ENCODE measurements around the gene HOXA6. TPM values are rescaled to one million over a fixed set of nuclear protein-coding genes. Genes with fewer than 3 reads are reported as not detected.

HOXA6 gene
- polyA plus RNA-seq, 12 donors: 4.1 to 14.4 (median 6.8) TPM; not detected in 1

DNA sequence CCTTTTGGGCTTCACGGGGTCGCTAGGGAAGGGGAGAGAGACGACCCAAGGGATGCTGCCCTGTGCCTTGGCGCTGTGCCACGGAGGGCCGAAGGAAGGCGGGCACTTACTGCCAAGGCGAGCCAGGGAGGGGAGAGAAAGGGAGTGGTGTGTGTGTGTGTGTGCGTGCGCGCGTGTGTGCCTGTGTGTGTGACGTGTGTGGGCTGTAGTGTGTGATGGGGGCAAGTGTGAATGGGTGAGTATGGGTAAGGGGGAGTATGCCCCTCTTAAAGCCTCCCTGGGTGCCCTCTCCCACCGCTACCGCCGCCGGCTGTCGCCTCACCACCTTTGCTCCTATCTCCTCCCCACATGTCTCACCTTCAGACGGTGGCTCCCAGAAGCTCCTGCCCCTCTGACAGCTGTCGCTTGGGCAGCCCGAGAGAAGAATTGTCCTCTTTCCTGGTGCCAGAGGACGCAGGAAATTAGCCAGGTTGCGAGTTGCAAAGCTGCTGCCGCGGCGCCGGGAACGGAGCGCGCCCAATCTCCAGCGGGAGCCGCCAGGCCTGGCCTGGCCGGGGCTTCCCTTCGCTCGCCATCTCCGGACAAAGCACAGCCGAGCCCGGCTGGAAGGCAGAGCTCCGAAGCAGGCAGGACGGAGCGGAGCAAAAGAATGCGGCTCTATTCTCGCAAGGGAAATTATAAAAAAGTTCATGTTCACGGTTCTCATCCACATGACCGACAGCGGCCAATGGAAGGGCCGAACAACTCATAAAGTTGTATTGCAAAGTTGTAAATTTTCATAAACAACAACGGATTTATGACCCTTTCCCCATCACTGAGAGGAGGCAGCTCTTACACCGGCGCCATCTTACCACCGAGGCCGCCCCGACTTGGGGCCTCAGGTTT lies 4.6 kb upstream of the HOXA6 start, which contains the start of gene HOXA3:
Gene HOXA3 (minus strand): TSS at position 653 of the 885 bp plus-strand sequence. CDS start 41,943 bp downstream, outside the sequence.
- DNase-seq: peak; percentile 44

DNA sequence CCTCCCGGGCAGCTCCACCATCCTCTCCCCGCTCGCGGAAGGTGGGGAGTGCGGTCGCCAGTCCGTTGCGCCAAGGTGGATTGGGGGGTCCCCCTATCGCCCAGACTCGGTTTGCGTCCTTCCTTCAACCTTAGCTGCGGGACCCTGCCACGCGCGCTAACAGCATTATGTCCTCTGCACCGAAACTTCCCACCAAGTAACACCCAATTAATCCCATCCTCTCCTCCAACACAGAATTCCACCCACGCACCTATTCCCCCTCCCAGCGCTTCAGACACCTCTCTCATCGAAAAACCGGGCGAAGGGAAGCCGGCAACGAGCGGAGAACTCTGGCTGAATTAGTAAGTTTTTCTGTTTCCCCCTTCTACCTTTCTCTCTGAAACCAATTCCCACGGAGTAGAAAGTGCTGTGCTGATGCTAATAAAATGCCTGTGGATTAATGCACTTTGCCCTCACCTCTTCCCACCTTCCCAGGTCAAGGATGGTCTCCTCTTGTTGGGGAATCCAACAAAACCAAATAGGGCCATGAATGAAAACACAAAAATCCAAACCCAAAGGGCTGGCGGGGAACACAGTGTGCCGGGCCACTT lies 3.9 kb upstream of the HOXA6 start:
- DNase-seq: no peak

DNA sequence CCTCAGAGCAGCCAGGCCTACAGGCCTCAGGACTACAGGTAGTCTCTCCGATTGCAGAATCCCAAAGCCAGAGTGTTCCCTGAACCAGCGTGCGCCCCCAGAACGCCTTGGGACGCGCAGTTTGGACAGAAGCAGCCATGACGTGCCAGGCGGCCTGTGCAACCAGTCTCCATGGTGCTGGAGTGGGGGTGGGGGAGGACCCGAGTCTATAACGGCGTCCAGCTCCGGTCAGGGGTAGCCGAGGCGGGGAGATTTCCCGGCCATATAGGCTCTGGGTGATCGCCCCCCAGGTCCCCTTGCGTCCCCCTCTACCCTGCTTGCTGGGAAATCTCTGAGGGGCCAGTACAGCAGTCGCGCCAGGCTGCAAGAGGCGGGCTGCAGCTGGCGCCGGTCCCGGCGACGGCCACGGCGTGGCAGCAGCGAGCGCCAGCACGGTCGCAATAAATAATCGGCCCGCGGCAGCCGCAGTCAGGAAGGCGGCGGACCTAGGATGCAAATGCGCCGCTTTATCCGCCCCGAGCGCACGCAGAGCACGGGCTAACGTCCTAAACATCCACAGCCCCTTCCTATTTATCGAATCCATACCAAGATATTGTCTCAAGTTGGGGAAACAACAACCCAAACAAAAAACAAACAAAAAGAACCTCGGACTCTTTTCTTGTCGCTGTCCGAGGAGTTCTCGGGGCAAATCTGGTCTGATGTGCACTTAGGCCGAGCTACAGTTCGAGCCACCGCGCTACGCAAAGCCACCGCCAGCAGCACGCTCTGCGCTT lies 3.2 kb upstream of the HOXA6 start:
- DNase-seq: peak; percentile 86

DNA sequence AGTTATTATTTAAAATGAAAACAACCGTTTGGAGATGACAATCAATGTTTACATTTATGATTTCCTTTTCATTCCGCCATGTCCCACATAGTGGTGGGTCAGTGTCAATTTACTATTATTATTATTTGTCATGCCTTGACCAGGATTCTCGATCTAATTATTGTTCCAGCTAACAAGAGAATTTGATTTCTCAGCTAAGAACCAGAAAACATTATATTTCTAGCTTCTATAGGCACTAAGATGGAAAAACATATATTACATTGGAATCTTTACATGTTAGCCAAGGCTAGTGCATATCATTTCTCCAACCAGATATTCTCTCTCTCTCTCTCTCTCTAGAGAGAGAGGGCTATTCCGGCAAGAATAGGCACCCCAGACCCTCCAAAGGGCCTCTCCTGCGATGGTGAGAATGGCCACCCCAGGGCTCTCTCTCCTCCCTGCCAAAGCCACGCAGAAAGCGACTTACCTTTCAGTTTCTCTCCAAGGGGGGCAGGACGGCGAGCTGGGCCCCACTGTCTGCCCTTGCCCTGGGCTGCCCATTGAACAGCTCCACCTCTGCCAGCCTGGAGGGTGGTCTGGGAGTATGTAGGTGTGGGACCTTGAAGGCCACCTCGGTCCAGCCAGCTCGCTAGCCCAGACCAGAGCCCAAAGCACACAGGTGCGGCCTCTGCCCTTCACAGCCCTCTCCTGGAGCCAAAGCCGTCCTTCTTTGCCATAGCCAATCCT lies 2.4 kb upstream of the HOXA6 start:
- no peak for DNase-seq

DNA sequence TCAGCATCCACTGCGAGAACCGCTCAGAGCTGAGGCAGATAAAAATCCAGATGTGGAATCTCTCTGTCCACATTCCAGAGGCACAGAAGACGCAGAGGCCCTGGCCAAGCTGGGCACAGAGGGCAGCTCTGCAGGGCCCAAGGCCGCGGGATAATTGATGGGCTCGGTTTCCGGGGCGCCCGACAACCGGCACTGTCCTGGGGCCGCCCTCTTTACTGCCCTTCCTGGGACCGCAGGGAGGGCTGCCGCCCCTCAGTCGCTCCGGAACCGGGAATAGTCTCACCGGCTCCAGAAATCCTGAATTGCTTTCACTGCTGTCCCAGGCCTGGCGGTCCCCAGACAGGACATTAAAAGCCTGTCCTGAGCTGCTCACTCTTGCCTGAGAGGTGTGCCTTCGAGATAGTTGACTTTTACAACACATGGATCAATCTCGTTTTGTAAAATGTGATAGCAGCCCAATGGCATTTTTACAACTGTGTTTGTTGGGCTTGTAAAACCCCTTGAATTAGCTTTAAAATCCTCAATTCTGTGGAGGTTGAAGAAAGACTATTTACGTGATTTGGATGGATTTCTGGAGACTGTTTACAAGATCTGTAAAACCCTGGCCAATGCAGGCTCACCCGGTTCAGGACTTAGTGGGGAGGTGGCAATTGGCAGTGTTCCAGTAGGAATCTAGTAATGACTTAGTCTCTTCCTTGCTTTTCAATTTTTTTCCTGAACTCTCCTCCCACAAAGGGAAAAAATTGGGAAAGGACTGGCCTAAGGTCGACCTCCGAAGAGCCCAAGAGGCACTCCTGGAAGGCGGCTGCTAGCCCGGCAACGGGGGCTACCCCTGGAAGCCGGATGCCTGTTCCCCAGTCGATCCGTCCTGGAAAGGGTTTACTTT lies 1.4 kb upstream of the HOXA6 start:
- peak; percentile 41 for DNase-seq

DNA sequence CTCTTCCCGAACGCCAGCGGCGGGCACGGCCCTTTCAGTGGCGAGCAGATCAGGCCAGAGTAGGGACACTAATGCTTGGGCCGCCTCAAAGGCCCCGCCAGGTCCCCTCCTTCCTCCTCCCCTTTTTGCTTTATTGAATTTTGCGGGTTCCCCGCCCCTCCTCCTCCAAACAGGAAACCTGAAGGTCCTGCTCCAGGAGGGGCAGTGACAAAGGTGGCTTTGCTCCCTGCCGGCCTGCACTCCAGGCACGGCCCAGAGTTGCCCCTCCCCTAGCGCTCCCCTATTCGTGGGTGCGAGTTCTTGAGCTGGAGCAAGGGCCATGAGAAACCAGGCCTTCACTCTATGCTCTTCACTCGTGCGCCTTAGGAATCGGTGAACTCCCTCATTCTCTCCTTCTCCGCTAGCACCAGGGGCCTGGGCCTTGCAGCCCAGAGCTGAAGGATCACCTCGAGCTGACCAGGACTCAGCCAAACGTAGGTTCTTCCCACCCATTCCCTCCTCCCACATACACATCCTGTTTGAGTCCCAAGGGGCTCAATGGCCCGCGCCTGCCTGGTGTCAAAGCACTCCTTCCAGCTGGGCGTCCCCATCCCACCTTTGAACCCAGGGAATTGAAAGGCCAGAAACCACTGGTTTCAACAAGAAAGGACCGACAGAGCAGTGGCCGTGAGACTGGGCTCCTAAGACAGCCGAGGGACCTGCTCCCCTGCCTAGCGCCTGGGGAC lies 619 bp upstream of the HOXA6 start:
- peak; percentile 53 for DNase-seq

DNA sequence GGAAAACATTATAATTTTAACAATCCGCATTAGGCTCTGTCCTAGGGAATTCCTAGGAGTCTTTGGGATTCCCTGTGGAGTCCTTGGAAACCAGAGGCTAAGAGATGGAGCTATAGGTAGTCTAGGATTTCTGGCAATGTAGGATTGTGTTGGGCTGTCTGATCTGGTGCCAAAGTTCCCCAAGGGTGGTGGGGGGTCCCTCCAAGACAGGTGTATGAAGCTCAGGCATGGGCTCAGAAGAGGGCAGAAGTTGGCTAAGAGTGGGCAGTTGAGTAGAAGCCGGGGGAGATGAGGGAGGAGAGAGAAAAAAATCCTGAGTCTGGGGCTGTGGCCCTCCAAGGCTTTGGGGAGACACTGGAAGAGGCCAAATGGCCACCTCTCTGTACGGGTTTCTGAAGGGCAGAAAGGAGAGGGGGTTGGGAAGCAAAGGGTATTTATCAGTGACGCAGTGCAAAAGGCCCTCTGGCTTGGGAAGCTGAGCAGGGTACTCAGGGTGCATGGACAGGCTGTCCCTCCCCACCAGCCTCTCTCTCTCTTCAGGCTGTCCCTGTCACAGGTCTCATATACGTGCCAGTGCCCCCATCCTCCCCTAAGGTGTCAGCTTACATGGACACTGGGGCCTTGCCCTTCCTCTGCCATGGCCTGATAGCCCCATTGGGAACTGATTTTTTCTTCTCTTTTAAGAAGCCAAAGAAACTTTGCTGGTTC lies 929 bp downstream of the HOXA6 start:
- no peak for DNase-seq

DNA sequence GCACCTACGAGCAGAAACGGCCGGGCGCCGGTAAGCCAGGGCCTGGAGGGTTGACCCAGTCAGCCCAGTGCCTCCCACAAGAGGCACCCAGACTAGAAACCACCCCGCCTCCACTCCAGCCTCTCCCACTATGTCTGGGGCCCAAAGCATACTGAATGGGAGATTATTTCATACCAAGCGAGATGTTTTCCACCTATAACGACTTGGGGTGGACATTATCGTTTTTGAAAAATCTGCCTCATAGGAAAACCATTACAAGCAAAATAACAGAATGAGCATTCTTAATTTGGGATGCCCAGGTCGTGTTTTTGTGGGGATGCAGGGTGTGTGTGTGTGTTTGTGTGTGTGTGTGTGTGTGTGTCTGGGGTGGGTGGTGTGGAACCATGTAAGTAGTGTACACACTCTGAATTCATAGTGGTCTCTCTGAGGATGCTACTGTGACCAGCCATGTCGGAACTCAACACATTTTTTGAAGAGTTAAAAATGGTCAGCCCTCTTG lies 1.6 kb downstream of the HOXA6 start:
- DNase-seq: no peak

DNA sequence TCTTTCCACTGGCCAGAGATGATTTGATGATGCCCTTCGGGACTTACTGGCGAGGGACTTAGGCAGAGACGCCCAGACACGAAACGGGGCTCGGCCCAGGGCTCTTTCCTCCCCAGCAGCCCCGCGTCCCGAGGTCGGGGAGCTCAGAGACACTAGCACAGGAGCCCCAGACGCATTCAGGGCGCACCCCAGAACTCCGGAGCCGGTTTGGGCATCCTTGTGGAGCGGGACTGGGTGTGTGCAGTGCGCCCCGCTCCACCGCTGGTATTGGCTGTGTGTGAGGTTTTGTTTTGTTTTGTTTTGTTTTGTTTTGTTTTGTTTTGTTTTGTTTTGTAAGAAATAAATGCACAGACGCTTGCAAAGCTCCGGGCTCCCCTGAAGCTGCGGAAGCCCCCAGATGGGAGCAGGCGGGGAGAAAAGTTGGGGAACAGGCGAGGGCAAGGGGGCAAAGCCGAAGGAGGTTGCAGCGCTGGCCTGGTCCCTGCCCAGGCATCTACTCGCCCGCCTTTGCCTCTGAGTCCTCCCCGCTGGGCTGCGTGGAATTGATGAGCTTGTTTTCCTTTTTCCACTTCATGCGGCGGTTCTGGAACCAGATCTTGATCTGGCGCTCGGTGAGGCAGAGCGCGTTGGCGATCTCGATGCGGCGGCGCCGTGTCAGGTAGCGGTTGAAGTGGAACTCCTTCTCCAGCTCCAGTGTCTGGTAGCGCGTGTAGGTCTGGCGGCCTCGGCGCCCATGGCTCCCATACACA lies 2.2 kb downstream of the HOXA6 start:
- DNase-seq: peak; percentile 35

DNA sequence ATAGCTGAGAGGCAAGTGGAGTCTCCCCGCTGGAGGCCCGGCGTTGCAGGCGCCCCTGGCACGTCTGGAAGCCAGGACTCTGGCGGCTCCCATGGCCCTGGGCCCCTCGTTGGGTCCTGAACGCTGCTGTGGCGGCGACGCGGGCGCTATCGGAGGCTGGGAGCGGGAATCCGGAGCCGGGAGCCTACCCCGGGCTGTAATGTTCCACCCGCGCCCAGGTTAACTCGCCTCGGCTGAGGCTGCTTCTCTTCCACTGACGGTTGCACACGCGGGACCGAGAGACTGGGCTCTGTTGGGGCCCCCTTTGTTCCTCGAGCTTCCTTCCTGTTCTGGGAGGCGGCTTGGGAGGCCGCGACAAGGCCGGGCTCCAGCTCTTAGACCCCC lies 2.8 kb downstream of the HOXA6 start:
- DNase-seq: no peak

DNA sequence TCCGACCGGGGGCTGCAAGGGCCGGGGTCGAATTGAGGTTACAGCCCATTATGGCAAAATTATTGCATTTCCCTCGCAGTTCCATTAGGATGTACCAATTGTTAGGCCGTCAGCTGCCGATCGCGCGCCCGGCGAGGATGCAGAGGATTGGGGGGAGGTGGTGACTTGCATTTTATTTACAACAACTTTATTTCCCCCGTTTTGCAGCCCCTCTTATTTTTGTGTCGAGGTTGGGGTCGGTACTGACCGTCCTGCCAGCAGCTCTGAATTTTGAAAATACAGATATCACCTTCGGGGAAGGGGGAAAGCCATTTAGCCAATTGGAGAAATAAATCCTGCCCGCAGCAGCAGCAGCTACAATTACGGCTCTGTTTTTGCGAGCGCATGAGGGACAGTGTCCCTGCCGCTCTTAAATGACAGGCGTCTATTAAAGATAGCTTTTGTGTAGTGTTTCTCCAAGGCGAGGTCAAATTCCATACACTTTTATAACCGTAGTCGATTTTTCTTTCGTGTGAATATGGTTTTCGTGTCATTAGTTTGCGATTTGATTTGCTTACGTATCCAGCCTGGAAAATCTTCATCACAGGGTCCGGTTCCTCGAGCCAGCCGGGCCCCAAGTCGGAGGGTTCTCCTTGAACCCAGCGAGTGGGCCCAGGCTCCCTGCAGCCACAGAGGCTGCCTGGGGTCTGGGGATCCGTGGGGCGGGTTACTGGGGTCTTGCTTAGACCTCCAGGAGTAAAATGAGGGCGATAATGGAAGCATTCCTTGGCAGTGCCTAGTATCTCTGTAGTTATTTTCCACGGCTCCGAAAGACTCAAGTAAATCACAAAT lies 3.4 kb downstream of the HOXA6 start:
- peak; percentile 45 for DNase-seq

DNA sequence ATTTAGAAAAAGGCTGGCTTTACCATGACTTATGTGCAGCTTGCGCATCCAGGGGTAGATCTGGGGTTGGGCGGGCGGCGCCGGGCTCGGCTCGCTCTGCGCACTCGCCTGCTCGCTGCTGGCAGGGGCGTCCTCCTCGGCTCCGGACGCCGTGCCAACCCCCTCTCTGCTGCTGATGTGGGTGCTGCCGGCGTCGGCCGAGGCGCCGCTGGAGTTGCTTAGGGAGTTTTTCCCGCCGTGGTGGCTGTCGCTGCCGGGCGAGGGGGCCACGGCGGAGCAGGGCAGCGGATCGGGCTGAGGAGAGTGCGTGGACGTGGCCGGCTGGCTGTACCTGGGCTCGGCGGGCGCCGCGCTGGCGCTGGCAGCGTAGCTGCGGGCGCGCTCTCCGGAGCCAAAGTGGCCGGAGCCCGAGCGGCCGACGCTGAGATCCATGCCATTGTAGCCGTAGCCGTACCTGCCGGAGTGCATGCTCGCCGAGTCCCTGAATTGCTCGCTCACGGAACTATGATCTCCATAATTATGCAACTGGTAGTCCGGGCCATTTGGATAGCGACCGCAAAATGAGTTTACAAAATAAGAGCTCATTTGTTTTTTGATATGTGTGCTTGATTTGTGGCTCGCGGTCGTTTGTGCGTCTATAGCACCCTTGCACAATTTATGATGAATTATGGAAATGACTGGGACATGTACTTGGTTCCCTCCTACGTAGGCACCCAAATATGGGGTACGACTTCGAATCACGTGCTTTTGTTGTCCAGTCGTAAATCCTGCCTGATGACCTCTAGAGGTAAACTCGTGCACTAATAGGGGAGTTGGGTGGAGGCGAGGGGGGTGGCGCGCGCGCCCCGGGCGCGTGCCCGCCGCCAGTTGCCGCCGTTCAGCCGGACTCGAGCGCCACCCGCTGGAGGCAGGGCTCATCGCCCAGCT lies 4.3 kb downstream of the HOXA6 start, which contains the start of gene HOXA5:
Gene HOXA5 (minus strand): TSS at position 659 of the 927 bp plus-strand sequence. CDS start 74 bp downstream, at position 585.
- DNase-seq: peak; percentile 80

DNA sequence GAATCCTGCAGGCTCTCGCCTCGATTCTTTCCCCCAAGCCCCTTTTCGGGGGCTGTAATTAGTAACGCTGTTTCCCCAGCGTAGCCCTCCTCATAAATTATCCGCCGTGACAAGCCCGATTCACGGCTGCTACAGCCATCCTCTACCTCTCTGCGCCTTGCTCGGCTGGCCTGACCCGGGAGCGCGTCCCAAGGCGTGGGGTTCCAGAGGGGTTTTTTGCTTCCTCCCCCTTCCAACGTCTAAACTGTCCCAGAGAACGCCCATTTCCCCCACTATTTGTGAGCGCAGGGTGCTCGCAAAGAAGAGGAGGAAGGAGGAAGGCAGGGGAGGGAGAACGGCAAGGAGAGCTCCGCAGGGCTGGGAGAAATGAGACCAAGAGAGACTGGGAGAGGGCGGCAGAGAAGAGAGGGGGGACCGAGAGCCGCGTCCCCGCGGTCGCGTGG lies 5.0 kb downstream of the HOXA6 start:
- peak; percentile 41 for DNase-seq

DNA sequence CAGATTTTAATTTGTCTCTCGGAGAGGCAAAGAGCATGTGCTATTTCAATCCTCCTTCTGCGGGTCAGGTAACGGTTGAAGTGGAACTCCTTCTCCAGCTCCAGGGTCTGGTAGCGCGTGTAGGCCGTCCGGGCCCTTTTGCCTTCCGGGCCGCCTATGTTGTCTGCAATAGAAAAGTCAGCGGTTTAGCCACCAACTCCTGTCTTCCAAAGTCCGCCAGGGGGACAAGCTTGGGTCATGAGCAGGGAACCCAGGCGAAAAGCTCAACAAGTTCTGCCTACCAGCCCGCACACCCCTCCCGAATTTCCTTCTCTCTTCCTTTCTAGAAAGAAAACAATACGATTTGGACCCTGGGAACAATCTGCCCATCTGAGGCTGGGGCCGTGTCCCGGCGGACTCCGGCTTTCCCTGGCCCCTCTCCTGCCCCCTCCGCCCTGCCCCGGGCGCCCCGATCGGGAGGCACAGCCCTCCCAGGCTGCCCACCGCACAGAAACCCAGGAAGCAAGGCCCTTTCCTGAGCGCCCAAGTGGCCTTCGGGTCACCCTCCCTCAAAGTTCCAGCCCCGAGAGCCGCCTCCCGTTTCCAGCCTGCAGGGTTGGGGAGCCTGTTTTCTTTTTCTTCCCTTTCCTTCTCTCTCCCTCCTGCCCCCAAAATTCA lies 5.5 kb downstream of the HOXA6 start:
- DNase-seq: no peak

DNA sequence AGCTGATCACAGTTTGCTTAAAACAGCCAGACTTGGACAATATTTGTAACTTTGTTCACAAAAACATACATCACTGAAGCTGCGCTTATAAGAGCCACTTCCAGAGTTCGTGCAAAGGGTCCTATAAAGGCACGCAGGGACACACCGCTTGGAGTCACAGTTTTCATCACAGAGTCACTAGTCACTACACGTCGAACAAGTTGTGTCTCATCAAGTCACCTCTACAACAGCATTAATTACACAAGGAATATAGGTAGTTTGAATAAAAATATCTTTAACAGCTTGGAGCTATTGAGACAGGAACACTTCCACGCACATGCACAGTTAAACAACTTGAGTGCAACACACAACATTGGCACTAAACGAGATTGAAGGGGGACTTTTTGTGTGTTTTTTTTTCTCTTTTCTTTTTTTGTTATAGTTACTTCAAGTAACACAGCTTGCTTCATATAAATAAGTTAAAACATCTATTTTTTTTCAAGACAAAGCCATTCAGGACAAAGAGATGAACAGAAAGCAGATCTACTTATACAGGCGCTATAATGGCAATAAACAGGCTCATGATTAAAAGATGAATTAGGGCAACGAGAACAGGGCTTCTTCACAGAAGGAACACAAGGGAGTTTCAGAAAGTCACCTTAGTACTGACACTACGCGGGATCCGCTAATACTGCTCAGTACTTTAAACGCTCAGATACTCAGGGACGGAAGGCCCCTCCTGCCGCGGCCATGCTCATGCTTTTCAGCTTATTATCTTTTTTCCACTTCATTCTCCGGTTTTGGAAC lies 6.2 kb downstream of the HOXA6 start:
- DNase-seq: no peak

Measured in muscle of arm (tissue), 12 donors.